ENCODE data around the gene ANKRD17.
"Not testable (repeated sequence)": the region's sequence is repeated elsewhere in the genome, so short reads cannot be mapped to it uniquely, and the experiment has no call there.

Gene ANKRD17, protein sequence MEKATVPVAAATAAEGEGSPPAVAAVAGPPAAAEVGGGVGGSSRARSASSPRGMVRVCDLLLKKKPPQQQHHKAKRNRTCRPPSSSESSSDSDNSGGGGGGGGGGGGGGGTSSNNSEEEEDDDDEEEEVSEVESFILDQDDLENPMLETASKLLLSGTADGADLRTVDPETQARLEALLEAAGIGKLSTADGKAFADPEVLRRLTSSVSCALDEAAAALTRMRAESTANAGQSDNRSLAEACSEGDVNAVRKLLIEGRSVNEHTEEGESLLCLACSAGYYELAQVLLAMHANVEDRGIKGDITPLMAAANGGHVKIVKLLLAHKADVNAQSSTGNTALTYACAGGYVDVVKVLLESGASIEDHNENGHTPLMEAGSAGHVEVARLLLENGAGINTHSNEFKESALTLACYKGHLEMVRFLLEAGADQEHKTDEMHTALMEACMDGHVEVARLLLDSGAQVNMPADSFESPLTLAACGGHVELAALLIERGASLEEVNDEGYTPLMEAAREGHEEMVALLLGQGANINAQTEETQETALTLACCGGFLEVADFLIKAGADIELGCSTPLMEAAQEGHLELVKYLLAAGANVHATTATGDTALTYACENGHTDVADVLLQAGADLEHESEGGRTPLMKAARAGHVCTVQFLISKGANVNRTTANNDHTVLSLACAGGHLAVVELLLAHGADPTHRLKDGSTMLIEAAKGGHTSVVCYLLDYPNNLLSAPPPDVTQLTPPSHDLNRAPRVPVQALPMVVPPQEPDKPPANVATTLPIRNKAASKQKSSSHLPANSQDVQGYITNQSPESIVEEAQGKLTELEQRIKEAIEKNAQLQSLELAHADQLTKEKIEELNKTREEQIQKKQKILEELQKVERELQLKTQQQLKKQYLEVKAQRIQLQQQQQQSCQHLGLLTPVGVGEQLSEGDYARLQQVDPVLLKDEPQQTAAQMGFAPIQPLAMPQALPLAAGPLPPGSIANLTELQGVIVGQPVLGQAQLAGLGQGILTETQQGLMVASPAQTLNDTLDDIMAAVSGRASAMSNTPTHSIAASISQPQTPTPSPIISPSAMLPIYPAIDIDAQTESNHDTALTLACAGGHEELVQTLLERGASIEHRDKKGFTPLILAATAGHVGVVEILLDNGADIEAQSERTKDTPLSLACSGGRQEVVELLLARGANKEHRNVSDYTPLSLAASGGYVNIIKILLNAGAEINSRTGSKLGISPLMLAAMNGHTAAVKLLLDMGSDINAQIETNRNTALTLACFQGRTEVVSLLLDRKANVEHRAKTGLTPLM (N-terminal part only)

DNA sequence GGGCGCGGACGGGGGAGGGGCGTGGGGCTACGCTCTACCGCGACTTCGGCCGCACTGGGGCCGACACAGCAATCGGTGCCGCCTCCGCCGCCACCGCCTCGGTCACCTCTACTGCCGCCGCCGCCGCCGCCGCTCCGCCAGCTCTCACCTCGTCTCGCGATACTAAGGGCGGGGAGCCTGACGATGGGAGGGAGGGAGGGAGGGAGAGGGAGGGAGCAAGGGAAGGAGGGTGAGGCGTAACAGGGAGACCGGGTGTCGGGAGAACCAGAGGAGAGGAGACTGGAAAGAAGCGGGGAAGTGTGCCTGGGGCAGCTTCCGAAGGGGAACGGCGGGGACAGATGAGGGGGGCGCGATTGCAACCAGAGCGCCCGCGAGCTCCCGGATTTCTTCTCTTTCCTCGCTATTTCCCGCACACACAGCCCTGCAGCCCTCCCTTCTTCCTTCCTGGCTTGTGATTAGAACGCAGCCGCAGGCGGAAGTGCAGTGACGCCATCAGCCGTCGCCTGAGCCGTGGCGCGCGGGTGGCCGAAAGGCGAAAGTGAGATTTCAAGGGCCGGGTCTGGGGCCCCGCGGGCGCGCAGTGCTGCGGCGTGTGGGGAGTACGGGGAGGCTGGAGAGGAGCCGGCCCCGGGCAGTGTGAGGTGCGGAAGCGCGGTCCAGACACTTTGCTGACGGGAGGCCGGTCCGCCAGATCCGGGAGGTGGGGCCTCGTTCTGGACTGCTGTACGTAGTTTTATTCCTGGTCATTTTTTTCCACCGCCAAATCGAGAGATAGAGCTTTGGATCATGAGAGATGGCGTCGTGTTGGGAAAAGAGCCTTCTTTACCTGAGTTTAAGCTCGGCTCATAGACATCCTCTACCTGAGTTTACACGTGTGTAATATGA is at the start of gene ANKRD17:
TSS of gene ANKRD17 (minus strand) at position 113 of the 885 bp plus-strand sequence. CDS start 130 bp downstream, outside the sequence.
- no peak for TF ChIP-seq CTCF (IDR thresholded peaks at IDR 0.05; ENCODE audit: low read depth, low read length, missing control alignments)
- DNase-seq (ENCODE audit: extremely low read depth, low read depth): peak; percentile 80
- peak within 1 kb of the TSS; percentile 94 for H3K4me3 ChIP-seq (replicated peaks; ENCODE audit: low read depth, low read length)

DNA sequence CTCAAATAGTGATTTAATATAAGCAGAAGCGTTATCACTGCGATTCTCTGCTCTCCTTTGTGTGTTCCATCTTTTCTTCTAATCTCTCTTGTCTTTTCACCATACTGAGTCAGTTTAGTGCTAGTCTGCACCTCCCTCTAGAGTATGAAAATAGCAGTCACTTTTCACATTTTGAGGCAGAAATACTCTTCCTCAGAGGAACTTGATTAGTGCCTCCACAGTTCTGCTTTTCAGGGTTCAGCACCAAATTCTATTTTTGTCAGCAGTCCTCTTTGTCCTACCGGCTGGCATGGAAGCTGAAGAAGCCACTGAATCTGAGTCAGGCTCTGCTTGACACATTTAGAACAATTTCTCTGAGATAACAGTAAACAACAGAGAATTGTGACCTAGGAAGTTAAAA is 49.7 kb upstream of the ANKRD17 start:
- no peak for DNase-seq (ENCODE audit: extremely low read depth, low read depth)
- no peak overlapping the region for H3K4me3 ChIP-seq (replicated peaks; ENCODE audit: low read depth, low read length)
- TF ChIP-seq CTCF (IDR thresholded peaks at IDR 0.05; ENCODE audit: low read depth, low read length, missing control alignments): peak; percentile 29

DNA sequence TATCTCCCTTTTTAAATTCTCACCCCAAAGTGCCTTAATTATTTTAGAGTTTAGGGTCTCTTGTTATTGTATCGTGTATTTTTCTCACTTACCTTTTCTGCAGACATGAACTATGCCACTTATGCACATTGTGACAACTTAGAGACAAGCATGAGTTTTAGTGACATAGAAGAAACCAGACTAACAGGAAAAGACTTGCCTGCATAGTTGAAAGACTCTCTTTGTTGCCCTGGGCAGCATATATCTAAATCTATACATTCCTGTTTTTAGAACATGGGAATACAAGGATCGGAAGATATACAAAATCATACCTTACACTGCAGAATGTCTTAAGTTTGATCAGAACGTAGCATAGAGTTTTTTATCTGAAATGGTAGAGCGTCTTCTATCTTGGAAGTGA is 45.1 kb upstream of the ANKRD17 start:
- no peak for TF ChIP-seq CTCF (IDR thresholded peaks at IDR 0.05; ENCODE audit: low read depth, low read length, missing control alignments)
- H3K4me3 ChIP-seq (replicated peaks; ENCODE audit: low read depth, low read length): no peak overlapping the region
- DNase-seq (ENCODE audit: extremely low read depth, low read depth): no peak

DNA sequence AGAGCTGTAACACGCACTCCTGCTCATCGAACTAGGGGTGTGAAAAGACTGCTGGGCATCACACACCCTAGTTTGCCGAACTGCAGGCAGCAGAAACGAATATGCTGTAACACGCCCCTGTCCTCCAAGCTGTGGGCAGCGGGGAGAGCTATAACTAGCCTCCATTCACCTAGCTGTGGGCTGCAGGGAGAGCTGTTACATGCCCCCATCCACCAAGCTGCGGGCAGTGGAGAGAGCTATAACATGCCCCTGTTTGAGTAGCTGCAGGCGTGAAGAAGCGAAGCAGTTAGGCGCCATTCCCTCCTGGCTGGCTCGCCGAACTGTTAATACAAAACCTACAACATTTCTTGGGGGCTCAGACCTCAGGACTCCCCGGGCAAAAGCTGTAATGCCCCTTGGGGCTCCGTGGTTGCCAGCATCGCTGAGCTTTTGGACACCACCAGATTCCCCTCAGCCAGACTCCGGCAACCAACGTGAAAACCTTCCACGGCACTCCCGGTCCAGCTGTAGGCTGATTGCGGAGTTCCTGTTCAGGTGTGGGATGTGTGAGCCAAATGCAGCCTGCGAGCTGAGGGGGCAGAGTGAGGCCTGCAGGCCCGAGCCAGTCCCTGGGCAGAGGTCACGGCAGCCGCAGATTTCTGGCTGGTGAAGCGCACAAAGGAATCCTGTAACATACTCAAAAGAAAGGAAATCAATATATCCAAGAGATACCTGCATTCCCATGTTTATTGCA is 41.1 kb upstream of the ANKRD17 start:
- TF ChIP-seq CTCF (IDR thresholded peaks at IDR 0.05; ENCODE audit: low read depth, low read length, missing control alignments): no peak
- DNase-seq (ENCODE audit: extremely low read depth, low read depth): no peak
- no peak overlapping the region for H3K4me3 ChIP-seq (replicated peaks; ENCODE audit: low read depth, low read length)

- not testable (repeated sequence) for H3K4me3 ChIP-seq (replicated peaks; ENCODE audit: low read depth, low read length); DNase-seq (ENCODE audit: extremely low read depth, low read depth)
Observed at GRCh38 chr4:73292661-73293060, 34.1 kb upstream of the ANKRD17 start.

DNA sequence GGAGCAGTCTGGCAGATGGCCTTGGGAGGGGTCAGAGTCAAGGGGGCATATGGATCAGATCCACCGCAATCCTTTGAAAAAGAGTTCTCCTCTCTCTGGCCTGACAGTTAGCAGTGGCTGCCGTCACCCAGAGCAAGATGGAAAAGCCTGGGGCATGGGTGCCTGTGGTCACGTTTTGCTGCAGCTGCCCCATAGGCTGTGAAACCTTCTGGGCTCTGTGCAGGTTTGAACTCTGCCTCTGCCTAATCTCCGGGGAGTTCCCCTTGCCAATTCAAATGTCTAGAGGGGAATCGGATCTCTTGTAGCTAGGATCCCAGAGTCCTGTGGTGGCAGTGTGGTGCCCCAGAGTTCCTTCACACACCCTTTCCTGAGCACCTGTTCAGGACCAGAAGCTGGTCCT is 23.4 kb upstream of the ANKRD17 start:
- DNase-seq (ENCODE audit: extremely low read depth, low read depth): no peak
- H3K4me3 ChIP-seq (replicated peaks; ENCODE audit: low read depth, low read length): no peak overlapping the region
- no peak for TF ChIP-seq CTCF (IDR thresholded peaks at IDR 0.05; ENCODE audit: low read depth, low read length, missing control alignments)

Data from HFF-Myc (cell line).